Iris pigment epithelial cell (primary cell): ENCODE measurements around the gene RAB31.

Experiments used
- DNase-seq: peaks from one replicate; pipeline ENCODE4 v3.0.0-alpha.2; 2011; ENCODE audit warnings: low read depth

RAB31 gene

DNA sequence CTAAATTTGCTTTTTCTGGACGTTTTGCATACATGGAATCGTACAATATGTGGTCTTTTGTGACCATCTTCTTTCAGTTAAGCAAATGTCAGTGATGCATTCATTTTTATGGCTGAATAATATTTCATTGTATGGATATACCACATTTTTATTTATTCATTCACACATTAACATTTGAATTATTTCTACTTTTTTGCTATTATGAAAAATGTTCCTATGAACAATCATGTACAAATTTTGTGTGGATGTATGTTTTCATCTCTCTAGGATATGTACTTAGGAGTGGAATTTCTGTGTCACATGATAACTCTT lies 110.3 kb downstream of the RAB31 start:
- DNase-seq = no peak

DNA sequence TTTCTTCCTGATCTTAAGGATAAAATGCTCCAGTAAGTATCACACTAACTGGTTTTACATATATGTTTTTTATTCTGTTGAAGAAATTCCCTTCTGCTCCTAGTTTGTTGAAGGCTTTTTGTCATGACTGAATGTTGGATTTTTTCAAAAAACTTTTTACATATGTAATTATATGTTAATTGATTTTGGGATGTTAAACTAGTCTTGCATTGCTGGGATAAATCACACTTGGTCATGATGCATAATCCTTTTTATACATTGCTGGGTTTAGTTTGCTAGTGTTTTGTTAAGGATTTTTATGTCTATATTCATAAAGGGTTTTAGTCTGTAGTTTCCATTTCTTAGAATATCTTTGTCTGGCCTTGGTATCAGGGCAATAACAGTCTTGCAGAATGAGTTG lies 112.0 kb downstream of the RAB31 start:
- DNase-seq = no peak

DNA sequence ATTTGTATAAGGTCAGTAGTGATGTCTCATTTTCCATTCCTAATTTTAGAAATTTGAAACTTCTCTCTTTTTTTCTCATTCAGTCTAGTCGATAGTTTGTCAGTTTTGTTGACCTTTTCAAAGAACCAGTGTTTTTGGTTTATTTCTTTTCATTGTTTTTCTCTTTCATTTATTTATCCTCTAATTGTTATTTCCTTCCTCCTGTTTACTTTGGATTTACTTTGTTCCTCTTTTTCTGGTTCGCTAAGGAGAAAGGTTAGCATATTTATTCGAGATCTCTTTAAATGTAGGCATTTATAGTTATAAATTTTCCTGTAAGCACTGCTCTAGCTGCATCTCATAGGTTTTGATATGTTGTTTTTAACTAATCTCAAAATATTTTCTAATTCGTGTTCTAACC lies 112.6 kb downstream of the RAB31 start:
- DNase-seq = no peak

DNA sequence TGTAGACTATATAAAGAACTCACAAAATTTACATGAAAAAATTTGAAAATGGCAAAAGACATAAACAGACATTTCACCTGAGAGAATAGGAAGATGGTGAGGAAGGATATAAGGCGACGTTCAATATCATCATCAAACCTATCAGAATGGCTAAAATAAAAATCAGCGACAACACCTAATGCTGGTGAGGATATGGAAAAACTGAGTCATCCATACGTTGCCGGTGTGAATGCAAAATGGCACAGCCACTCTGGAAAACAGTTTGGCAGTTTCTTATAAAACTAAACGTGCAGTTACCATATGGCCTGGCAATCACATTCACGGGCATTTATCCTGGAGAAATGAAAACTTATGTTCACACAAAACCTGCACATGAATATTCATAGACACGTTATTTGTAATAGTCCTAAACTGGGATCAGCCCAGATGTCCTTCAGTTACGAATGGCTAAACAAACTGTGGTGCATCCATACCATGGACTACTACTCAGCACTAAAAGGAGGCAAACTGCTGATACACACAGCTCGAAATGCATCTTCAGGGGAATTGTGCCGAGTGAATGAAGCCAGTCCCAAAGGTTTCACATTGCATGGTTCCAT lies 114.6 kb downstream of the RAB31 start:
- no peak for DNase-seq

DNA sequence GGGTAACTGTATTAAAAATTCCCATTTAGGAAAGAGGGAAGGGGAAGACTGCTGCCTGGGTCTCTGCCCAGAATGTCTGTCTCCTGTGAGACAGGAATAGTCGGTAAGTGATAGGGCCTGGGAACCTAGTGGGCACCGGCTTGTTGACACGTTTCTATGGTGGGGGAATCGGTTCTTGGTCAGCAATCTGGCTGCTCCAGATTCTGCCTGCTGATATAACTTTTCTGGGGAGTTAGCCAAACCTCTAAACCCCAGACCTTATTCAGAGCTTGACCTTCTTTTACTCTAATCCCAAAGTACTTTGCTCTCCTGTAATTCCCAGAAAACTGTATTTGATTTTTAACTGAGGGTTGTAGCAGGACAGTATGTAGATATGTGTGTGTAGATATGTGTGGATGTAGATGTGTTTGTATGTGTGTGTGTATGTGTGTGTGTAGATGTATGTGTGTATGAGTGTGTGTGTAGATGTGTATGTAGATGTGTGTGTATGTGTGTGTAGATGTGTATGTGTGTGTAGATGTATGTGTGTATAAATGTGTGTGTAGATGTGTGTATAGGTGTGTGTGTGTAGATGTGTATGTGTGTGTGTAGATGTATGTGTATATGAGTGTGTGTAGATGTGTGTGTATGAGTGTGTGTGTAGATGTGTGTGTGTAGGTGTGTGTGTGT lies 115.8 kb downstream of the RAB31 start:
- DNase-seq = peak; percentile 87

DNA sequence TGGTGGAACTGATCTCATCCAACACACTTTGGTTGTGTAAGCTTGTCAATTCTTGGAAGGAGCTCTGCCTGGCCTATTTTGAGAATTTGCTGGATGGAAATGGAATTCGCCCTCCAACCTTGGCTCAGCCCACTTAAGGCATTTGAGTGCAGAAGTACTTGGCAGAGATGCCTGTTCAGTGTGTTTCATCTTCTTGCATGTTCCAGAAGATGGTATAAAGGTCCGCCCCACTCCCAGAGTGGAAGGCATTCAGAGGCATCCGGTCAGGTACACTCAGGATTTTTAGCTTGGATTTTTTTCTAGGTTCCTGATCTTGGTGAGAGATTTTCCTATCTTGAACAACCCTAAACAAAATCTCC lies 116.4 kb downstream of the RAB31 start:
- peak; percentile 70 for DNase-seq

DNA sequence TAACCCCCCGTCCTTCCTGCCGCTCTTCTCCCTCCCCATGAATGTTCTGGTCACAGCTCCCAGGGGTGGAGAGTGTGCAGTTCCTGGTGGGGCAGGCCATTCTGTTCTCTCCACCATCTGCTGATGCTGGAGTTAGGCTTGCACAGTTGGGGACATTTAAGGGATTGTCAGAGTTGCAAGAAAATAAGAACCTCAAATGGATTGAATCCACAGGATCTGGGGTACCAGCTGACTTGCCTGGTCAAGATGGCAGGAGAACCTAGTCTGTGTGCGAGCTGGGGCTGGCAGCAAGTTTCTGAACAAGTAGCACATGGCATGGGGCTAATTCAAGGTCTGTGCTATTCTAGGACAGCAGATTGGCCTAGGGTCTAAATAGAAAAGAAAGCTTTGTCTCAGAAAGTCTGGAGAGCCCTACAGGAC lies 116.9 kb downstream of the RAB31 start:
- DNase-seq = no peak

DNA sequence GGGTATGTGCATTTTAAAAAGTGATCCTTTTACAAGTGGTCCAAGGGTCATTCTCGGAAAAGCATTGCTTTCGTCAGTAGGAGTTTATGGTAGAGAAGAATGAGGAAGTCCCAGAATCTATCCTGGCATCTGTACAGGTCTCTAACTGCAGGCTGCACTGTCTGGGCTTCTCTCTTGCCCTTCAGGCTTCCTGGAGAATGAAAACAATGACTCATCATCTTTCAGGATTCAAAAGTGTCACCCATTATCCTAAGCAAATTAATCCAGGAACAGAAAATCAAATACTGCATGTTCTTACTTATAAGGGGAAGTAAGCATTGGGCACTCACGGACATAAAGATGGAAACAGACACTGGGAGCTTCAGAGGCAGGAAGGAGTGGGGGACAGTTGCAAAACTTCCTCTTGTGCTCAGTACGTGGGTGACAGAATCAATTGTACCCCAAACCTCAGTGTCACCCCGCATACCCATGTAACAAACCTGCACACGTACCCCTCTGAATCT lies 117.5 kb downstream of the RAB31 start:
- peak; percentile 93 for DNase-seq

DNA sequence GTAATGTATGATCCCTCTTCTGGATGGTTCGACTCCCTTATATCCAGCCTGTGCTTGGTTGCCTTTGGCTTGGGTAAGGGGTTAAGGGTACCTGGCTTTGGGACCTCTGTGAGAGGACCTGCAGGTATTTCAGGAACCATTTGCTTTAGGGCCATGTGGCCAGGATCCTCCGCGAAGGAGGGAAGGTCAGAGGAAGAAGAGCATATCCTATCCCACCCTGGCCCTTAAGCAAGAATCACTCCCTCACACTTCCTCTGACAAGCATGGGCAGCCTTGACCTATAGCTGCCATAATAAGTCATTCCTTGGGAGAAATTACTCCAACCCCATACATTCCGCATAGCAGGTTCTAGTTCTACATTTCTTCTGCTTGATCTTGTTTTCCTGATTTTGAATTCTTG lies 118.6 kb downstream of the RAB31 start:
- no peak for DNase-seq

DNA sequence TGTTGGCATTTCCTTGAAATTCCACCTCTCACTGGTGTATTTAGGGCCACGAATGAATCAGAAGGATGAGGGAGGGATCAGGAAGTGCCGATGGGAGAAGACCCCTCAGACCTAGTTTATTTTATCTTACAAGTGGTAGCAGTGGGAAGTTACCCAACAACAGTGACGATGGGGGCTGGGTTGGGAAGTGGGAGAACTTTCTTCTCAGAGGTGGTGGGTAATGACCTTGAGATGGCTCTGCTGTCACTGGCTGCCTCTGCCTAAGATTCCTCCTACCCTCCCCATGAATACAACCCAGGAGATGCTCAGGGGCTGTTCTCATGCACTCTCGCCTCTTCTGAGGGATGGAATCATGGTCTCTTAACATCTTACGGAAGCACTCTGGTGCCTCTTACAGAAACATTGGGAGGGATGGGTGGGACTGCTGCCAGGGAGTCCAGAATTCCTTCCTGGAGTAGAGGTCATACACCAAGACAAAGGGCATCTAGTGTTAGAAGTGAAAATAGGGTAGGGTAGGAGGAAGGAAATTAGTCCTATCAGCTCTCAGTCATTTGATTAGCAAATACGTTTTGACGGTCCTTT lies 119.2 kb downstream of the RAB31 start:
- DNase-seq = no peak

DNA sequence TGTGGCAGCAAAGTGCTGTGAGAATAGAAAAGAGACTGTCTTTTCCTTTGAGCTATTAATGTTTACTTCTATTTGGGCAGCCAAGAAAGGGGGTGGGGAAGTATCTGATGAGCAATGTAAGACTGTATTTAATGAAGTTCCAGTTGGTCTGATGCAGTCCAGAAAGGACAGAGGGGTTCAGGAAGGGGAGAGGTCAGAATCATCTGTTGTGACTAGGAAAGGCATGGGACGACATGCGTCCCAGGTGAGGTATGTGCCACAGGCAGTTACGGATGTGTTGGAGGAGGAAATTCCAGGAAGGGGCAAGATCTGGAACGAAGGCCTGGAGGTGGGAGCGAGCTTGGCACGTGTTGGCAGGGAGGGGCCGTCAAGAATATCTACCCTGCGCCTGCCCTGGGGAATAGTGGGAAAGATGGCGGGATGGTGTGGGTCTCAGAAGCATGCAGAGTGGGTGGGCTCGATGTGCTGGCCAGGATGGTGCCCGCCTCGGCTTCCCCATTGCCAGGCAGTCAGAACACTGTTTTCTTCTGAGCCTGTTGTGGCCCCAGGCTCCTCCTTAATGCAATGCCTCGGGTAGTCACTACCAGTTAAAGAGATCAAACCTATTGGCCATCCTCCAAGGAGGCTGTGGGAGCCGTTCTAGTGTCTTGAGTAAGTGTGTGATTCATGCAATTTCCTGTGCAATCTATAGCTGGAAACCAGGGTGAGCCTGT lies 119.8 kb downstream of the RAB31 start:
- peak; percentile 100 for DNase-seq

DNA sequence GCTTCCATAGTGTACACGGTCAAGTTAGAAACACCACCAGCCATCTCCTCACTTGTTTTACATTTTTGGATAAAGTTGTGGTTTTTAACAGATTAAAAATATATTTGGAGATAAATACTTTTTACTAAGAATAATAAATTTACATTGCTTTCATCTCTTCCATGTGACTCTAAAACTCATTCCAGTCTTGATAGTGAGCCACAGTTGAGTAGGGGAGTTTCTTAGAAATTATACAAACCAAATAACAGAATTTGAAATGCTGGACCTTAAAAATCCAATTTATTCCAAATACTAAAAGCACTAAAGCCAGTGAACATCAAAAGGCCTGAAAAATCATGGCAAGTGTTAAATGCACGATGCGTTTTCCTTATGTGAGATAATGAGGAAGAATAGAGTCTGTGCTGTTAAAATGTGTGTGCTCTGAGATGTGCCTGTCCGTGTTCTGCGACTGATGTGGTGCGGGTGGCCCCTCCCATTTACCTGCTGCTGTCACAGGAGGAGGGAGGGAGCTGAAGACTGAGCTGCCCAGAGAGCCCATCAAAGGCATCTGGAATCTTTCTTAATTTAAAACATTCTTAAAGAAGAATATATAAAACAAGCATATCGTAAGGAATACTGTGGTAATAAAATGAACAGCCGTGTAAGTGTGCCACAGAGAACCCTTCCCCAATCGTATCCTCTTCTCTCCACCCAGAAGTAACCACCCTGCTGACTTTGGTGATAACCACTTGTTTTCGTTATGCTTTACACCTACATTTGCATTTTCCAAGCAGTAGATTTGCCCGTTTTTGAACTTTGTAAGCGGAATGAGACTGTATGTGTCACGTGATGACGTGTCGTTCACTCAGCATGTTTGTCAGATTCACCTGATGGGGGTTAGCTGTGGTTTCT lies 120.7 kb downstream of the RAB31 start:
- DNase-seq = no peak

DNA sequence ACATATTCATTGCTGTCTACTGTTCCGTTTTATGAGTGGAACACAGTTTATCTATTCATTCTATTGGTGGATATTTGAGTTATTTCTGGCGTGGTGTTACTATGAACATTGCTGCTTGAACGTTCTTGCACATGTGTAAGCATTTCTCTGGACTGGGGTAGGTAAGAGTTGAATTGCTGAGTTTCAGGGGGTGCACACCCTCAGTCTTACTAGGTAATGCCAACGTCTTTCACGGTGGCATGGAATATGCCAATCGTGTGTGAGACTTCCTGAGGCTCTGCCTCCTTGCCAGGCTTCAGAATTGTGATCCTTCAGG lies 121.3 kb downstream of the RAB31 start:
- DNase-seq = no peak

DNA sequence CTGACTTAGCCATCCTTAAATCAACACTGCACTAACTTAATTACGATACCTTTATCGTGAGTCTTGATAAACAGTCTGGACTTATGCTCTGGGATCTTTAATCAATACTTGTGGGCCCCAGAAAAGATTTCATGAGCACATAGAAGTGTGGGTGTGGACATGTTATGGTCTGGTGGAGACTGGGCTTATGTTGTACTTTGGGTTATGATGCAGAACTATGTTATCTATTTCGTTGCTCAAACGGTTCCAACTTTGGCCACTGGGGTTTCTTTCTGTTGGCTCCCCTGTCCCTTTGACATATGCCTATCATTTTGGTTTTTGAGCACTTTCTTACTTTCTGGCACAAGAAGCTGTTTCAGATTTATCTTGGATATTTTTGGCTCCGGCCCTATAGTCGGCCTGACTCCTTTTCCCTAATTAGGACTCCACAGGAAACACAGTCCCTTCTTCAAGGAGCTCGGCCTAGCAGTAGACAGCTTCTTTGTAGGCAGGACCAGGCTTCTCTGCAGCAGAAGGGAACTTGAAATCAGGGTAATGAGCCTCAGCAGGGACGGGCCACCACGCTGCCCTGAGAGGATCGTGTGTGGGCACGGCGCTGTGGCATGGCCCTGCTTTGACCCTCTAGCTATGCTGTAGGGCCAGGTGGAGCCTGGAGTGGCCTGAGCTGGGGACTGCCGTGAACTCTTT lies 123.1 kb downstream of the RAB31 start:
- DNase-seq = no peak

DNA sequence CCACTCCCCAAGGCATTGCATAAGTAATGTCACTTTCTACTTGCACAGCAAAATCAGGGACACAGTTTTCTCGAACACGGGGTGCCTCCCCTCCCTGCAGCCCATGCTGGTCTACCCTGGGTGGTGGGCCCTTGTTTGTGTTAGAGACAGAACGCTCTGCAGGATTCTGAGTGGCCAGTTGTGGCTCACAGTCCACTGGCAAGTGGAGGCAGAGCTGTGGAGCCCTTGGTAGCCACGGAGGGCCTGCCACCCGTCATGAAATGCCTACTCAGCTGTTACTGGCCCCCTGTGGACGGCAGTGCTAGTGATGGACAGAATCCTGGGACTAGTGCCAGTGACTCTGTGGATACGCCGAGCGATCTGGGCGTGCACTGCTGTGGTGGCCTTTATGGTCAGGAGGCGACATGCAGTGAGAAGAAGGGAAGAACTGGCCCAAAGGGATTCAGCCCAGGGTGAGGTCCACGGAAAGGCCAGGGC lies 123.7 kb downstream of the RAB31 start:
- DNase-seq = no peak

DNA sequence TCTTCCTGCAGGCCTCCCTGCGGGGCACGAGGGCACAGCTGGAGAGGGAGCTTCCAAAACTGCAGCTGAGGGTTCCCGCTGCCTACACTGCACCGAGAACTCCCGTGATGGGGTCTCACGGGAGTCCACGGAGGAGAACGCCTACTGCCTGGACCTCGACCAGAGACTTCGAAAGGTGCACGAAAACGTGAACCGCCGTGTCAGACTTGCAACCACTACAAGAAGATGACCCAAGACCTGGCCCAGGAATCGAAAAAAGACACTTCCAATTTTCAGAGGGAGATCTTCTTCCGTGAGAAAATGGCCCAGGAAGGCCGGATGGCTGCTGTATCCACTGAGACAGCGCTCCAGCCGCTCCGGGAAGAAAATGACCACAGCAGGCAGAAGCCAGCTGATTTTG lies 124.8 kb downstream of the RAB31 start:
- DNase-seq = no peak

DNA sequence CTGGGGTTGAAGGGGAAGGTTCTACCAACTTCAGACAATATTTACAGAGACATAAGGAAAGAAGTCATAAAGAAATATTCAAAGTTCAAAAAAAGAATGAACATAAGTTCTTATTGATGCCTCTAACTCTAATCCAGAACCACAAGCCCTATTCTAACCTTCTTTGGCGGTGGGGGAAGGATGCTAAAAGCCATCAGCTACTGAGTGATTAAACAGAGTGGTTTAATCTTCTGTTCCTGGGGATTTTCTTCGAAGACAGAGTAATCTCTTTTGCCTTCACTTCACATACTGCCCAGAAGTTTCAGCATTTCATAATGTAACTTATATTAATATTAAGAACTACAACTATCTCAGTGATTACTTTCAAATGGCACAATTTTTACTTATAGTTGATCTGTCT lies 126.5 kb downstream of the RAB31 start:
- DNase-seq = no peak

DNA sequence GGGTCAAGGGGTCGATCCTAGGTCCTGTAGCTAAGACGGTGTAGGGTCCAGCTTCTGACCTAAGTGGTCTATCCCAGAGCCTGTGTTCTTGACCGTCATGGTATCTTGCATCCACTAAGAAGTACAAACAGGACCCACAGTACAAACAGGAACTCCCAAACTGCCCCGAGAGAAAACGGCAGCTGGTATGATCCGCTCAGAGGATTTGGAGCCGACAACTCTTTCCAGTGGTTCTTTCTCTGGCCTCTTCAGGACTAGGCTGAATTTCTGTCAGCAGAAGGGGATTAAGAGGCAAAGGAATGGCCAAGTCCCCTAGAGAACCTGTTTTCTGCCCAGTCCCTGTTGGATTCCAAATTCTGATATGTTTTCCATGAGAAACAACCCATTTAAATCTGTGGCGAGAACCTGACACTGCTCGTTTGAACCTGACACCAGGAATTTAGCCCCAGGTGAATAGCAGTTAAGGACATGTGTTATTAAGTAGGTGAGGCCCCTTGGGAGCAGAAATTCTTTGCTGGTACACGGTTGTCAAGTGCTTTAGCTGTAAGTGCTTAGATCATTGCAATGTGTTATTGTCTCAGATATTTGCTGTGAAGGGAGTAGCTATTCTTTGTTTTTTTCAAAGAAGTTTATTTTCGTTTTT lies 127.1 kb downstream of the RAB31 start:
- DNase-seq = no peak

DNA sequence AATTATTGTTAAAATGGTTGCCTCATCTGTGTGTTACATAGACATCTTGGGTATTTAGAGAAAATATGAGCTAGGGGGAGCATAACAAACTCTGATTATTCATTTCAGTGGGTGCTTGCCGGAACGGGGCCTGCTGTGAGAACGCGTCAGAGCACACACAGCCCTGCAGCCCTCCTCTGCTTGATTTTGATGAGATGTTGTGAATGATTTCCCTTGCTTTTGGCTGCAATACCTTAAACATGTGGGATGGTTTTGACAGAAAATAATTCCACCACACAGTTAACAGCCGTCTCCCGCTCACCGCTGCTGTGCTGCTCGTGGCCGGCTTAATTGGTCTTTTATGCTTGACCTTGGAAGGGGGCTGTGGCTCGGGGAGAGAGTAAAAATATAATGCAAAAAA lies 127.7 kb downstream of the RAB31 start:
- no peak for DNase-seq

DNA sequence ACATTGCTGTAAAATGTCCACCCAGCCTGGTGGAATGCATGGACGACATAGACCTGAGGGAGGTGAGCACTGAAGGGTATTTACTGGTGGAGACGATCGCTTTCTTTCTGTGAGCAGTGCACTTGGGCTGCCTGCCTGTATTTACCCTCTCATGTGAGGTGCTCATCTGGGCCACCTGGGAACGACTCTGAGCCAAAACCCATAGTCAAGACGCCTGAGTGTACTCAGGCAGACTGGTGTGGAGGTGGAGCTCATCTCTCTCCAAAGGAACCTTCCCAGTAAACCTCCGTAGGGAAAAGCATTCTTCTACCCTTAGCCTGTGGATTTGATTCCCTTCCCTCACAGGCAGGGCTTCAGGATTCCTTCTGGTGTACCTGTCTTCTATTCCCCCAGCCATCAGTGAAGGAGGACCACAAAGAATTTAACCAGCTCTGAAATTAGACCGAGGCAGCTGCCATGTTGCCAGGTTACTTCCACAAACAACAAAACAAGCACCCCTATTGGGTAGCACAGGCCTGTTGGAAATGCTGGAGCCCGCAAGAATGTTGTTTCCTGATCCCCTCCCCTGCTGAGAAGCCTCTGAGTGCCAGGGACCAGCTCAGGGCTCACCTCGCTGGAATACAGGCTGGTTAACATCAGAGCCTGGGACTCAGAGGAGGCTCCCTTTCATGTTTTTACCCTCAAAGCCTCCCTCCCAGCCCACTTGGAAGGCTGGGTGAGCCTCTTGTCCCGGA lies 130.2 kb downstream of the RAB31 start:
- DNase-seq = peak; percentile 80
